Choroid plexus epithelial cell (primary cell): ENCODE data around the gene WAPL.
"Not testable (repeated sequence)": the region's sequence is repeated elsewhere in the genome, so short reads cannot be mapped to it uniquely, and the experiment has no call there.

Source experiments
- DNase-seq: peaks from one replicate; pipeline ENCODE4 v3.0.0-alpha.2; 2010; ENCODE audit warnings: low read depth
- H3K4me3 ChIP-seq: 2 replicates; pipeline ENCODE4 v1.5.1; 2011; ENCODE audit warnings: low read depth, mild to moderate bottlenecking, control low read depth, low read length, moderate library complexity
- CTCF ChIP-seq: conservative IDR thresholded peaks from 2 replicates; pipeline ENCODE4 v1.5.1; 2011; ENCODE audit warnings: low read depth, mild to moderate bottlenecking, control low read depth, inconsistent platforms, low read length, moderate library complexity

WAPL gene

GRCh38 chr10:86521678-86522509 is at the start of gene WAPL:
TSS of gene WAPL (minus strand) at chr10:86521792. CDS start at chr10:86518069, 3,723 bp downstream.
- peak; percentile 95 for DNase-seq
- H3K4me3 ChIP-seq = peak within 1 kb of the TSS; percentile 92
- TF ChIP-seq CTCF = no peak

GRCh38 chr10:86569335-86569734 is 47.7 kb upstream of the WAPL start:
- no peak for DNase-seq
- H3K4me3 ChIP-seq = no peak overlapping the region
- TF ChIP-seq CTCF = no peak

GRCh38 chr10:86566518-86566917 is 44.9 kb upstream of the WAPL start:
- not testable (repeated sequence) for H3K4me3 ChIP-seq
- DNase-seq = peak; percentile 3

- H3K4me3 ChIP-seq, DNase-seq: not testable (repeated sequence)
Observed at GRCh38 chr10:86563338-86563737, 41.7 kb upstream of the WAPL start.

GRCh38 chr10:86558695-86559094 is 37.1 kb upstream of the WAPL start:
- DNase-seq = peak; percentile 56
- H3K4me3 ChIP-seq = not testable (repeated sequence)

- DNase-seq = no peak
- H3K4me3 ChIP-seq = no peak overlapping the region
- TF ChIP-seq CTCF = no peak
Observed at GRCh38 chr10:86556933-86557649, 35.5 kb upstream of the WAPL start.

GRCh38 chr10:86556532-86556931 is 34.9 kb upstream of the WAPL start:
- no peak overlapping the region for H3K4me3 ChIP-seq
- no peak for DNase-seq
- TF ChIP-seq CTCF = no peak

- DNase-seq = no peak
- TF ChIP-seq CTCF = no peak
- no peak overlapping the region for H3K4me3 ChIP-seq
Observed at GRCh38 chr10:86553639-86554038, 32.0 kb upstream of the WAPL start.
